ENCODE results near the gene OSBPL2.

Gene OSBPL2

GRCh38 chr20:62303340-62304226 is 65.3 kb downstream of the OSBPL2 start:
- peak overlapping the region; percentile 86 for H3K4me3 ChIP-seq (ENCODE audit: control insufficient read depth, low read depth, low read length)
- no peak for TF ChIP-seq CTCF (IDR thresholded peaks at IDR 0.05; ENCODE audit: control insufficient read depth, insufficient read depth, low read depth, low read length, missing control alignments)
- DNase-seq (ENCODE audit: low read depth): no peak

- peak overlapping the region; percentile 86 for H3K4me3 ChIP-seq (ENCODE audit: control insufficient read depth, low read depth, low read length)
- DNase-seq (ENCODE audit: low read depth): no peak
- no peak for TF ChIP-seq CTCF (IDR thresholded peaks at IDR 0.05; ENCODE audit: control insufficient read depth, insufficient read depth, low read depth, low read length, missing control alignments)
These were observed 66.2 kb downstream of the OSBPL2 start for GRCh38 chr20:62304331-62305148.

- no peak for DNase-seq (ENCODE audit: low read depth)
- no peak for TF ChIP-seq CTCF (IDR thresholded peaks at IDR 0.05; ENCODE audit: control insufficient read depth, insufficient read depth, low read depth, low read length, missing control alignments)
- peak overlapping the region; percentile 86 for H3K4me3 ChIP-seq (ENCODE audit: control insufficient read depth, low read depth, low read length)
These were observed 66.9 kb downstream of the OSBPL2 start for GRCh38 chr20:62305149-62305764.

- no peak for TF ChIP-seq CTCF (IDR thresholded peaks at IDR 0.05; ENCODE audit: control insufficient read depth, insufficient read depth, low read depth, low read length, missing control alignments)
- DNase-seq (ENCODE audit: low read depth): no peak
- H3K4me3 ChIP-seq (ENCODE audit: control insufficient read depth, low read depth, low read length): no peak overlapping the region
These were observed 67.6 kb downstream of the OSBPL2 start for GRCh38 chr20:62305765-62306413.

GRCh38 chr20:62306414-62307187 is 68.3 kb downstream of the OSBPL2 start:
- TF ChIP-seq CTCF (IDR thresholded peaks at IDR 0.05; ENCODE audit: control insufficient read depth, insufficient read depth, low read depth, low read length, missing control alignments): no peak
- no peak overlapping the region for H3K4me3 ChIP-seq (ENCODE audit: control insufficient read depth, low read depth, low read length)
- DNase-seq (ENCODE audit: low read depth): no peak
